ENCODE results near the gene CCDC142. TPM values are rescaled to one million over a fixed set of nuclear protein-coding genes. Genes with fewer than 3 reads are reported as not detected.

Gene CCDC142
- 8.3 TPM for total RNA-seq
- long read RNA-seq, partial matches to known transcripts, result 0 of 5 reads
- long read RNA-seq, other reads (novel, unspliced or antisense), result 3 of 5 reads

- intact Hi-C loops (cut with DNase I), result loop anchor here (1.0 to 2.0 kb wide), 3 partner anchors 28 to 104 kb away; partner anchors contain the start of genes AUP1, HTRA2 and INO80B
- ATAC-seq (peak; percentile 99), DNase-seq (ENCODE audit: missing footprints) (peak; percentile 97)
Measured at GRCh38 chr2:74482801-74483674, at the start of gene CCDC142, which contains the start of gene TTC31. Gene CCDC142 (minus strand): TSS chr2:74482998. CDS start chr2:74482837, 161 bp downstream. Gene TTC31 (plus strand): TSS chr2:74483081. CDS start chr2:74483096, 15 bp downstream.

GRCh38 chr2:74532222-74532621 is 49.4 kb upstream of the CCDC142 start:
- intact Hi-C loops (cut with DNase I), result no loop called here
- DNase-seq (ENCODE audit: missing footprints) (no peak), ATAC-seq (no peak)

- no peak for DNase-seq (ENCODE audit: missing footprints)
- intact Hi-C loops (cut with DNase I), result no loop called here
- ATAC-seq, result no peak
Measured at GRCh38 chr2:74531666-74532065, 48.9 kb upstream of the CCDC142 start.

GRCh38 chr2:74530239-74531187 is 47.7 kb upstream of the CCDC142 start:
- DNase-seq (ENCODE audit: missing footprints), result peak; percentile 75
- peak; percentile 27 for ATAC-seq
- intact Hi-C loops (cut with DNase I), result no loop called here

GRCh38 chr2:74529357-74530238 is 46.8 kb upstream of the CCDC142 start, which contains the start of the genes AUP1 and HTRA2:
Gene AUP1 (minus strand): TSS chr2:74529706. CDS start chr2:74529629, 77 bp downstream.
Gene HTRA2 (plus strand): TSS chr2:74529933. CDS start chr2:74530007, 74 bp downstream.
- peak; percentile 97 for ATAC-seq
- intact Hi-C loops (cut with DNase I), result loop anchor here (2.0 kb wide), 3 partner anchors 19 to 47 kb away; partner anchors contain the start of genes CCDC142, PCGF1 and TTC31

GRCh38 chr2:74528600-74529356 is 46.0 kb upstream of the CCDC142 start:
- intact Hi-C loops (cut with DNase I), result loop anchor here (2.0 kb wide), 3 partner anchors 20 to 46 kb away; partner anchors contain the start of genes CCDC142, PCGF1 and TTC31
- ATAC-seq (peak; percentile 1), DNase-seq (ENCODE audit: missing footprints) (no peak)

More at GRCh38 chr2:74529357-74530238, 46.8 kb upstream of the CCDC142 start, which contains the start of the genes AUP1 and HTRA2:
- peak; percentile 99 for DNase-seq (ENCODE audit: missing footprints)

GRCh38 chr2:74527741-74528140 is 44.9 kb upstream of the CCDC142 start:
- intact Hi-C loops (cut with DNase I), result loop anchor here (2.0 kb wide), 3 partner anchors 21 to 45 kb away; partner anchors contain the start of genes CCDC142, PCGF1 and TTC31
- DNase-seq (ENCODE audit: missing footprints), result no peak
- ATAC-seq, result no peak

- intact Hi-C loops (cut with DNase I), result no loop called here
- ATAC-seq (no peak), DNase-seq (ENCODE audit: missing footprints) (no peak)
Measured at GRCh38 chr2:74526649-74527230, 43.9 kb upstream of the CCDC142 start.

- intact Hi-C loops (cut with DNase I), result no loop called here
- DNase-seq (ENCODE audit: missing footprints) (no peak), ATAC-seq (no peak)
Measured at GRCh38 chr2:74525717-74526648, 43.2 kb upstream of the CCDC142 start, which contains the start of gene DQX1. Gene DQX1 (minus strand): TSS chr2:74526231. CDS start chr2:74525729, 502 bp downstream.

- no peak for ATAC-seq
- DNase-seq (ENCODE audit: missing footprints), result no peak
- intact Hi-C loops (cut with DNase I), result no loop called here
Measured at GRCh38 chr2:74524955-74525716, 42.3 kb upstream of the CCDC142 start.

- intact Hi-C loops (cut with DNase I), result no loop called here
- no peak for ATAC-seq
- DNase-seq (ENCODE audit: missing footprints), result no peak
Measured at GRCh38 chr2:74524005-74524404, 41.2 kb upstream of the CCDC142 start.

GRCh38 chr2:74522516-74522915 is 39.7 kb upstream of the CCDC142 start:
- ATAC-seq (no peak), DNase-seq (ENCODE audit: missing footprints) (no peak)
- intact Hi-C loops (cut with DNase I), result no loop called here

- ATAC-seq (no peak), DNase-seq (ENCODE audit: missing footprints) (no peak)
- intact Hi-C loops (cut with DNase I), result no loop called here
Measured at GRCh38 chr2:74516650-74517049, 33.9 kb upstream of the CCDC142 start.

GRCh38 chr2:74515981-74516633 is 33.3 kb upstream of the CCDC142 start:
- DNase-seq (ENCODE audit: missing footprints) (peak; percentile 82), ATAC-seq (peak; percentile 73)
- intact Hi-C loops (cut with DNase I), result no loop called here
